Thyroid gland (tissue), 4 donors: ENCODE results near the gene GRIFIN. TPM values are rescaled to one million over a fixed set of nuclear protein-coding genes. Genes with fewer than 3 reads are reported as not detected.

ENCODE experiments used
- DNase-seq, 2 donors: peaks; one replicate each; pipeline ENCODE4 v3.0.0-alpha.2; 2019
- H3K27ac ChIP-seq, 3 donors: fragments of 200-600 bp; sonication (generic); 1 replicate in 2 of 3; 2 replicates in 1 of 3; pipeline ENCODE4 v1.5.1; 2016 to 2019; ENCODE audit warnings: mild to moderate bottlenecking in 1 of 3, moderate library complexity in 1 of 3
- H3K27me3 ChIP-seq: fragments of 200-600 bp; sonication (generic); one replicate; pipeline ENCODE4 v1.5.1; 2019
- H3K36me3 ChIP-seq, 2 donors: fragments of 200-600 bp; sonication (generic); one replicate each; pipeline ENCODE4 v1.5.1; 2016 to 2019
- H3K4me1 ChIP-seq, 2 donors: fragments of 200-600 bp; sonication (generic); one replicate each; pipeline ENCODE4 v1.5.1; 2017 to 2019
- H3K4me3 ChIP-seq, 3 donors: fragments of 200-600 bp; sonication (generic); replicated peaks in 1 of 3; 1 replicate in 2 of 3; 2 replicates in 1 of 3; pipeline ENCODE4 v1.5.1; 2016; ENCODE audit warnings: mild to moderate bottlenecking in 1 of 3
- H3K9me3 ChIP-seq: fragments of 200-600 bp; sonication (generic); one replicate; pipeline ENCODE4 v1.5.1; 2017
- POLR2A ChIP-seq, 2 donors: fragments of 450-650 bp; IDR thresholded peaks; one replicate each; pipeline ENCODE4 v1.6.1; 2017; ENCODE audit warnings: antibody characterized with exemption in 2 of 2, mild to moderate bottlenecking in 2 of 2, moderate library complexity in 1 of 2
- WGBS, 2 donors: methylation state at CpG; one replicate each; pipeline ENCODE4 v1.1.5; 2017; 5-methylcytosine and 5-hydroxymethylcytosine counted together
- intact Hi-C: fragments of 100-400 bp; cut with DNase I; formaldehyde crosslinking; loops from one replicate; pipeline ENCODE4 v1.15.1; 2023
- total RNA-seq, 4 donors: library from RNA; depleted of rRNA; stranded (reverse); fragments of >200 nt; gene quantifications; one replicate each; pipeline ENCODE4 v1.2.3, GENCODE V29; 2016
- TF ChIP-seq, protein P1 (sequence below), 6 experiments: fragments of 200-600 bp in 3 of 6; fragments of 450-650 bp in 3 of 6; sonication (generic) in 3 of 6; IDR thresholded peaks; one replicate each; pipeline ENCODE4 v1.5.1; 2016 to 2019; ENCODE audit warnings: antibody characterized with exemption in 6 of 6, mild to moderate bottlenecking in 2 of 6, inconsistent platforms in 1 of 6, moderate library complexity in 1 of 6

Gene GRIFIN
- total RNA-seq, 4 donors from 2014 or later, result not detected

DNA sequence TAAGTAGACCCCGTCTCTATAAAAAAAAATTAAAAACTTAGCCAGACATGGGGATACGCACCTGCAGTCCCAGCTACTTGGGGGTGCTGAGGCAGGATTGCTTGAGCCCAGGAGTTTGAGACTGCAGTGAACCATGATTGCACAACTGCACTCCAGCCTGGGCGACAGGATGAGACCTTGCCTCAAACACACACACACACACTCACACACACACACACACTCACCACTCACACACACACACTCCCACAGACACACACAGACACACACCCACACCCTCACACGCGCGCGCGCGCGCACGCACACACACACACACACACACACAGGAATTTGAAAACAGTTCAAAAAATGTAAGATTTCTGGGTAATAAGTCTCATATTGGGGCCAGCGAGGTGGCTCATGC is 8.7 kb upstream of the GRIFIN start:
- 84 to 88% methylated on average over 12 of the region's 12 CpGs for WGBS, 2 donors
- Histone ChIP-seq H3K36me3 (no peaks in the 10 kb centered on the region), H3K4me3 (no peak overlapping the region), H3K27me3 (no peaks in the 10 kb centered on the region), H3K27ac (no peak overlapping the region), H3K4me1 (peaks cover 3 to 26% of the 10 kb centered on the region in 2 donors), H3K9me3 (no peaks in the 10 kb centered on the region)
- no peak for DNase-seq
- TF ChIP-seq, protein P1, sequence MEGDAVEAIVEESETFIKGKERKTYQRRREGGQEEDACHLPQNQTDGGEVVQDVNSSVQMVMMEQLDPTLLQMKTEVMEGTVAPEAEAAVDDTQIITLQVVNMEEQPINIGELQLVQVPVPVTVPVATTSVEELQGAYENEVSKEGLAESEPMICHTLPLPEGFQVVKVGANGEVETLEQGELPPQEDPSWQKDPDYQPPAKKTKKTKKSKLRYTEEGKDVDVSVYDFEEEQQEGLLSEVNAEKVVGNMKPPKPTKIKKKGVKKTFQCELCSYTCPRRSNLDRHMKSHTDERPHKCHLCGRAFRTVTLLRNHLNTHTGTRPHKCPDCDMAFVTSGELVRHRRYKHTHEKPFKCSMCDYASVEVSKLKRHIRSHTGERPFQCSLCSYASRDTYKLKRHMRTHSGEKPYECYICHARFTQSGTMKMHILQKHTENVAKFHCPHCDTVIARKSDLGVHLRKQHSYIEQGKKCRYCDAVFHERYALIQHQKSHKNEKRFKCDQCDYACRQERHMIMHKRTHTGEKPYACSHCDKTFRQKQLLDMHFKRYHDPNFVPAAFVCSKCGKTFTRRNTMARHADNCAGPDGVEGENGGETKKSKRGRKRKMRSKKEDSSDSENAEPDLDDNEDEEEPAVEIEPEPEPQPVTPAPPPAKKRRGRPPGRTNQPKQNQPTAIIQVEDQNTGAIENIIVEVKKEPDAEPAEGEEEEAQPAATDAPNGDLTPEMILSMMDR (IDR thresholded peaks at IDR 0.05), result no peak
- no peak for TF ChIP-seq POLR2A (IDR thresholded peaks at IDR 0.05)
- intact Hi-C loops, result loop anchor here (5.0 kb wide), 1 partner anchor 67 kb away; no protein-coding TSS in a partner anchor

GRCh38 chr7:2483494-2483893 is 7.3 kb upstream of the GRIFIN start:
- 65 to 70% methylated on average over 5 of the region's 5 CpGs for WGBS, 2 donors
- Histone ChIP-seq H3K27me3 (no peaks in the 10 kb centered on the region), H3K27ac (no peak overlapping the region), H3K9me3 (no peaks in the 10 kb centered on the region), H3K4me3 (no peak overlapping the region), H3K36me3 (no peaks in the 10 kb centered on the region), H3K4me1 (peaks cover 0 to 18% of the 10 kb centered on the region in 2 donors)
- TF ChIP-seq, protein P1 (IDR thresholded peaks at IDR 0.05), result no peak
- no peak for TF ChIP-seq POLR2A (IDR thresholded peaks at IDR 0.05)
- no peak for DNase-seq
- intact Hi-C loops, result loop anchor here (5.0 kb wide), 1 partner anchor 69 kb away; no protein-coding TSS in a partner anchor

DNA sequence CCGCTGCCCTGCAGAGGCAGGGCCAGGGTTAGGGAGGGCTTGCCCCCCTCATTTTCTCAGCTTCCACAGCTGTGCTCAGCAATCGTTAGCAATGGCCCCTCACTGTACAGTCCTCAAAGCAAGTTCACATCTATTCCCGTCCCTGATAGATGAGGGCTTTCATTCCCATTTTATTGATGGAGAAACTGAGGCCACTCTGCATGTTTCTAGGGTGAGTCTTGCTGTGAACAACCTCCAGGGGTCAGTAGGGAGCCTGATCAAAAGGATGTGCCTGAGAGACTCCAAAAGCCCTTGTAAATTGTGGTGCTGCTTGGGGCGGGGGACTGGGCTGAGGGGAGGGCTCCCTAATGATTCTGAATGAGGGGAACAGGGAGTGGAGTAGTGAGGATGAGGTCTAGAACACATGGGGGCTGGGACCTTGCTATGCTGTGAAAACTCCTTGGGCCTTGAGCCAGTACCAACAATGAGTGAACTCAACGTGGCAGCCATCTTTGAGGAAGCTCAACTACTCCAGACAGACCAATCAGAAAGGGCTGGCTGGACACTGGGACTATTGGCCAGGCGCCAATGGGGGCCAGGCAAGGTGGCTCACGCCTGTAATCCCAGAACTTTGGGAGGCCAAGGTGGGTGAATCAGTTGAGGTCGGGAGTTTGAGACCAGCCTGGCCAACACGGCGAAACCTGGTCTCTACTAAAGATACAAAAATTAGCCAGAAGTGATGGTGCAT is 6.7 kb upstream of the GRIFIN start:
- WGBS, 2 donors, result 86 to 88% methylated on average over 10 of the region's 10 CpGs
- no peaks in the 10 kb centered on the region for H3K9me3 ChIP-seq
- no peaks in the 10 kb centered on the region for H3K27me3 ChIP-seq
- no peak for TF ChIP-seq POLR2A (IDR thresholded peaks at IDR 0.05)
- TF ChIP-seq, protein P1 (IDR thresholded peaks at IDR 0.05), result no peak
- peaks cover 0 to 18% of the 10 kb centered on the region in 2 donors for H3K4me1 ChIP-seq
- H3K36me3 ChIP-seq, result no peaks in the 10 kb centered on the region
- no peak overlapping the region for H3K27ac ChIP-seq
- H3K4me3 ChIP-seq, result no peak overlapping the region
- DNase-seq, result no peak
- intact Hi-C loops, result loop anchor here (5.0 kb wide), 1 partner anchor 69 kb away; no protein-coding TSS in a partner anchor

- no peak for DNase-seq
- WGBS, 2 donors, result 82 to 93% methylated on average over 4 of the region's 4 CpGs
- Histone ChIP-seq H3K27me3 (no peaks in the 10 kb centered on the region), H3K27ac (no peak overlapping the region), H3K36me3 (no peaks in the 10 kb centered on the region), H3K4me1 (peaks cover 0 to 16% of the 10 kb centered on the region in 2 donors), H3K4me3 (no peak overlapping the region), H3K9me3 (no peaks in the 10 kb centered on the region)
- TF ChIP-seq POLR2A (IDR thresholded peaks at IDR 0.05), result no peak
- TF ChIP-seq, protein P1 (IDR thresholded peaks at IDR 0.05), result no peak
- intact Hi-C loops, result loop anchor here (5.0 kb wide), 1 partner anchor 71 kb away; no protein-coding TSS in a partner anchor
Measured at GRCh38 chr7:2481195-2481594, 5.0 kb upstream of the GRIFIN start.

GRCh38 chr7:2480070-2480408 is 3.8 kb upstream of the GRIFIN start:
- Histone ChIP-seq H3K9me3 (no peaks in the 10 kb centered on the region), H3K36me3 (no peaks in the 10 kb centered on the region), H3K27ac (no peak overlapping the region), H3K4me3 (no peak overlapping the region), H3K27me3 (no peaks in the 10 kb centered on the region), H3K4me1 (peaks cover 0 to 16% of the 10 kb centered on the region in 2 donors)
- DNase-seq, result no peak
- WGBS, 2 donors, result 47 to 52% methylated on average over 11 to 20 of the region's 21 CpGs
- TF ChIP-seq, protein P1 (IDR thresholded peaks at IDR 0.05), result no peak
- TF ChIP-seq POLR2A (IDR thresholded peaks at IDR 0.05), result no peak
- intact Hi-C loops, result loop anchor here (5.0 kb wide), 1 partner anchor 72 kb away; no protein-coding TSS in a partner anchor
